Stimulated activated CD8-positive, alpha-beta memory T cell treated with anti-CD3 and anti-CD28 coated beads, Interleukin-15, amount 100 ng/mL, for 1 hour (primary cell): Measurements from ENCODE around the gene PELO.

ENCODE experiments used
- DNase-seq: peaks from one replicate; pipeline ENCODE4 v3.0.0-alpha.2; 2020; ENCODE audit warnings: low read depth

Gene PELO

DNA sequence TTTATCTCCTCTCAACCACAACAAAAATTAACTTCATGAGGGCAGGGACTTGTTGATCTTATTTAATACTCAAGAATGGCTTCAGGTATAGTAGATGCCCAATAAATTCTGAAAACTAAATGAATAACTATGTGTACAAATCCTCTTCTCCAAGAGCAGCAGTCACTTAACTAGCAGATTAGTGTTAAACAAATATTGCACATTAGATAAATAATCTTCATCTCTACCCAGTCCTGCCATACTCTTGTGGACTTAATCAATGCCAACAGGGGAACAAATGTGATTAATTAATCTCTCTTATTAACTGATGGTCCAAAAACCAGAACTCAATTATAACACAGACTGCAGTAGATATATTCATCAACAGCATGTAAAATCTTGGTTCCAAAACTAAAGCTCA, 15.0 kb upstream of the PELO start:
- DNase-seq = no peak

DNA sequence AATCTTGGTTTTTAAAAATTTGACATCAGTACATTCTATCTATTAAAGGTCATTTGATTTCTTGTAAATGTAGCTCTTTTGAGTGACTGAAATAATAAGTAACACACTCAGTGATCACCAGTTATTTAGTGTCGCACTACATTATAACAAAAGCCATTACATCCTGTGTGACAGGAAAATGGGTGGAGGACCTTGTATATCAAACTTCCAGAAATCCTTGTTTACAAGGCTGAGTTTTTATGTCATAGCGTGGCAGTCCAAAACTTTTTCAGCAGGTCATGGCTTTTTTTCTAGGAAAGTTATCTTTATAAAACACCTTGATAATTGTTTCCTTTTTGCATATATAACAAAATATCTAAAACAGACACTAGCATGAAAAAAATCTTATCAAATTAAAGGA, 14.4 kb upstream of the PELO start:
- DNase-seq = no peak

DNA sequence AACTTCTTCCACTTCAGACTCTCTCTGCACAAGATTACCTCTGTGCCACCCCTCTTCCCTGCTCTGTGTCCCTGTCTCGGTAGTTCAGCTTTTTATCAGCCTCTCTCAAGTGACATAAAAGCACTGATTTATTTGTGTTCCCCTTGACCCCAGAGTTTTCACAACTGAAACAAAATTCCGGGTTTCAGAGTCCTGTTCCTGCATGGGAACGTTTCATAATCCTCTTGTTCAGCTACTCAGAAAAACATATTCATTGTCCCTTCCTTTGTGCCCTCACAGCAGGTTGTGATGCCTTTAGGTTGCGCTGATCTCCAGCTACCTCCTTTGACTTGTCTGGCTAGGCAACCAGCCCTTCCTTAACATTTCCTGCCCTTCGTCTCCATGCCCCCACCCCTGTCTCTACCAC, 13.7 kb upstream of the PELO start:
- DNase-seq = no peak

GRCh38 chr5:52776116-52776515, 11.6 kb upstream of the PELO start:
- no peak for DNase-seq

- DNase-seq = no peak
These were observed 10.5 kb upstream of the PELO start for GRCh38 chr5:52777186-52777585.

- DNase-seq = no peak
These were observed 8.9 kb upstream of the PELO start for GRCh38 chr5:52778781-52779180.

DNA sequence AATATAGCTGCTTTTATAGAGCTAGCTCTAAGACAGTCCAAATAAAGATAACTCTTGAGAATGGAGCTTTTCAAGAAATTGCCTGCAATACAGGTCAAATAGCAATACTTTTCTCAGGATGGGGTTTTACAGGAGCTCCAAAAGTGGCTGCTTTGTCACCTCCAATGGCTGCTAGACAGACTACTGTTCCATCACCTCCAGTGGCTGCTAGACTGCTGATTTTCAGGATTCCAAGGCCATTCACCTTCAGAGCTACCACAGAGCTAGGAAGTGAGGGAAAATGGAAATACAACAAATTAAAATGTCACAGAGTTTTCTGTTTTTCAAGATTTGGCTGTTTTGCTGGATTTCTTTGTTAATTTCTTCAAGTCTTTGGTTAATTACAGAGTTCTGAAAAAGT, 8.5 kb upstream of the PELO start:
- DNase-seq = no peak

DNA sequence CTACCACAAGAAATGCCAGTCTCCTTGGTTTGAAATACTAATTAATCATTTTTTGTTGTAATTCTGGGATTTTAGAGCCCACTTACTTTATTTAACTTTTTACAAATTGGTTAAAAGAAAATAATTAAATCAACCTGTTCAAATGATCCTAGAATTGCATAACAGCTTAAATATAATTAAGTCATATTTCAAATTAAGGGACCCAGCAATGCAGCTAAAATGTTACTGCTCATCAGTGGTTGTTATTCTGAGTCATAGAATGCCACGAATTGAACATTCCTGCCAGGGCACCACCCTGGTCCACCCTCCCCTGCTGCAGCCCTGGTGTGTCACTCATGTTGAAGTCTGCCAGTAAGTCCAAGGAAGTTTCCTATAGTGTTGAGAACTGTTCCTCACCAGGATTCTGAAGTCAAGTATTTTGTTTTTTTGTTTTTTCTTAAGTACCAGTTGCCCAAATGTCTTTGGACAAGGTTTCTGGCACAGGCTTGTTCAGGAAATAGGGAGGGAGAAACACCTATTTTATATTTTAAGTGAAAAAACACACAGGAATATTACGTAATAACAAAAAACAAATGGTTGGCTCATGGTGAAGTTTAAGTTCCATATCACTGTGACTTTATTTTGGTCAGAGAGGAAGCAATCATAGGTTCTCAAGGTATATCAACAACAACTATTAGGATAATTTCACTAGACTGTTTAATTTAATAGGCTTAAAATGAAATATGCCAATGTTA, 4.3 kb upstream of the PELO start:
- no peak for DNase-seq

- no peak for DNase-seq
These were observed 3.0 kb upstream of the PELO start for GRCh38 chr5:52784737-52785136.

DNA sequence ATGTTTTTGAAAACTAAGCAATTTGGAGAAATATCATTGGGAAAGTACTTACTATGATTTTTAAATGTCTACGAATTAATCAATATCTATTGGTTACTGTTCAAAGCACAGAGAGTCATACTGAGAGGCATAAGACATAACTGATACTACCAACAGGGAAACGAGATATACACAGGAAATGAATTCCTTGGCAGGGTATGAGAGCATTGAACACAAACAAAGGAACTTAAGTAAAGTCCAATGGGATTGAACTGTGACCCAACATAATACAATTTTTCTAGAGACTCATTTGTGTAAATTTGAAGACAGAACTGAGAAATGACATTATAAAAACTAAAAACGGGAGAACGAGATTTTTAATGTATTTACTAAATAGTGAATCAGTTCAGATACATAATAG, 1.3 kb upstream of the PELO start:
- no peak for DNase-seq

- no peak for DNase-seq
These were observed 642 bp upstream of the PELO start for GRCh38 chr5:52786949-52787599.

- no peak for DNase-seq
These were observed 747 bp downstream of the PELO start for GRCh38 chr5:52788505-52788821.

DNA sequence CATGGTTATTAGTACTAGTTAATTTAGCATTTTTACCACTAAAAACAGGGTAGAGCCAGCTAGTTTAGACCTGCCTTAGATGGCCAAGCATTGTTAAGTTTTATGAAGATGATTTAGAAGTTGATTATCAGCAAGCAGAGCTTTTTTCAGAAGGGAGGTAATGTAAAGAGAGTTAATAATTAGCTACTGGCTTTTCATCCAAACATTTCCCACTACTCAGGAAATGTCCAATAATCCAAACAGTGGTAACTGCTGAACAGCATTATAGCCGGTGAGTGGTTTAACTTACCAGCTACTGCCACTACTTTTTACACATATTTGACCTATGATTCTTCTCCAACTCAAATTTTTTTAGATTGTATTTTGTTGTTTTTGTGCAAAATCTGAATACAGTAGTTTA, 1.7 kb downstream of the PELO start:
- DNase-seq = no peak

DNA sequence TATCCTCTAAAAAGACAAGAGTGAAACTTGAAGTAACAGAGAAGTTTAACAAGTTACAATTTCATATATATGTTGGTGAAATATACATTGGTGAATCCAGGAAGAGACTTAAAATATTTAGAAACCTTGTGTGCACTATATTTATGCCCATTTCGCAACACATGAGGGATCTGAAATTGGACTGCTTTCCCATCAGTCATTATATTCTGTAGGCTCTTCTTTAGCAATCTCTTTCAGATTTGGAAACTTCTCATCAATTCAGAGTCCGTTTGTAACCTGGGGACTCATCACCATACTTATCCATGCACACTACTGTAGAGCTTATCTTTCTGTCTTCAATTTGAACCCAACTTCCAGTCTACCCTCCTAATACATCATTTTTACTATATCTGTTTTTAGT, 2.1 kb downstream of the PELO start:
- no peak for DNase-seq

DNA sequence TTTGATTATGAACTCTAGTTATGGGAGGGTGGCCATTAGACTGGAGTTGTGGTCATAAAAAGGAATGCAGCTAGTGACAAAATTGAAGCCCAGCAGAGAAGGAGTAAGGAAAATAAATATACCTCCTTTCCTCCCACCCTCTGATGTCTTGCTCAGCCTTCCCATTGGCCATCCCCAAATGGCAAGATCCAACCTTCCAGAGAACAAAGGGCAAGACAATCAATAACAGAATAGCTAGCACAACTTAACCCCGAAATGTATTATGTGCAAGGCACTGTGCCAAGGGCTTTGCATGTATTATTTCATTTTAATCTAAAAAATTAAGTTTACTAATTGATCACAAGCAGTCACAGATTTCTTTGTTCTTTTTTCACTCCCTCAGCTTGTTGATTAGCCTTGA, 3.6 kb downstream of the PELO start:
- no peak for DNase-seq

- DNase-seq = no peak
These were observed 6.8 kb downstream of the PELO start for GRCh38 chr5:52794519-52794918.

DNA sequence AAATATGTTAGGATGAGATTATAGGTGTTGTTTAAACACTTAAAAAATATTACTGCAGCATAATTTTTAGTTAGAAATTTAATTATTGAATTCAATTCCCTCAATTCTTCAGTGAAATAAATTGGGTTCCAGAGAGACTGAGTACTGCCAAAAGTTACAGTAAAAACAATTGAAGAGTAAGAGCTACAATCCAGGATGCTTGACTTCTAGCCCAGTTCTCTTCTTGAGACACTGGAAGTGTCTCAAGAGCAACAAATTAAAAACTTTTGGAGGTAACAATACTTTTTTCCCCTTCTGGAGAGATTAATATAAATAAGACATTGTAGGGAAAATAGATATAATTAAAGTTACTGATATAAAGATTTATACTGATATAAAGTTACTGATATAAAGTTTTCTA, 8.3 kb downstream of the PELO start:
- DNase-seq = no peak

GRCh38 chr5:52796516-52797103, 8.9 kb downstream of the PELO start:
- DNase-seq = no peak

GRCh38 chr5:52798938-52799337, 11.2 kb downstream of the PELO start:
- DNase-seq = no peak

- no peak for DNase-seq
These were observed 11.8 kb downstream of the PELO start for GRCh38 chr5:52799358-52799982.

DNA sequence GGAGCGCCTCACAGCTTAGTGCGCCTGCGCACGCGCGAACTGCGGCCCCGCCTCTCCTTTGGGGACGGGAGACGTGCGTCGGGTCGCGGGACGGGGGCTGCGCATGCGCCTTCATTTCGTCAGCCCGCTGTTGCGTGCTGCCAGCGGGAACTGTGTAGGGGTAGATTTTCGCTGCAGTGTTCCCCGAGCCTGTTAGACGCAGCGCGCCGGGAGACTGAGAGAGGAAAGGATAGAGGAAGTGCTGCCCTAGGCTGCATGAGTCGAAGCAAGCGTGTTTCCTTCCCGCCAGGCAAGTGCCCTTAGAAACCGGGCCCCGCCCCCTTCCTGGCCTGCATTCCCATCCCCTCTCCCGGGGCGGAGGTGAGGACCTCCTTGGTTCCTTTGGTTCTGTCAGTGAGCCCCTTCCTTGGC, 12.3 kb downstream of the PELO start:
- peak; percentile 90 for DNase-seq

DNA sequence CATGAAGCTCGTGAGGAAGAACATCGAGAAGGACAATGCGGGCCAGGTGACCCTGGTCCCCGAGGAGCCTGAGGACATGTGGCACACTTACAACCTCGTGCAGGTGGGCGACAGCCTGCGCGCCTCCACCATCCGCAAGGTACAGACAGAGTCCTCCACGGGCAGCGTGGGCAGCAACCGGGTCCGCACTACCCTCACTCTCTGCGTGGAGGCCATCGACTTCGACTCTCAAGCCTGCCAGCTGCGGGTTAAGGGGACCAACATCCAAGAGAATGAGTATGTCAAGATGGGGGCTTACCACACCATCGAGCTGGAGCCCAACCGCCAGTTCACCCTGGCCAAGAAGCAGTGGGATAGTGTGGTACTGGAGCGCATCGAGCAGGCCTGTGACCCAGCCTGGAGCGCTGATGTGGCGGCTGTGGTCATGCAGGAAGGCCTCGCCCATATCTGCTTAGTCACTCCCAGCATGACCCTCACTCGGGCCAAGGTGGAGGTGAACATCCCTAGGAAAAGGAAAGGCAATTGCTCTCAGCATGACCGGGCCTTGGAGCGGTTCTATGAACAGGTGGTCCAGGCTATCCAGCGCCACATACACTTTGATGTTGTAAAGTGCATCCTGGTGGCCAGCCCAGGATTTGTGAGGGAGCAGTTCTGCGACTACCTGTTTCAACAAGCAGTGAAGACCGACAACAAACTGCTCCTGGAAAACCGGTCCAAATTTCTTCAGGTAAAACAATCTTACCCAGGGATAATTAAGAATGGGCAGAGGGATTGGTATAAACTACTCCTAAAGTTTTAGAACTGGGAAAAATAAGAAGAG, 12.9 kb downstream of the PELO start:
- no peak for DNase-seq

- DNase-seq = no peak
These were observed 13.6 kb downstream of the PELO start for GRCh38 chr5:52801329-52801728.
